ENCODE measurements around the gene KCP. TPM values are rescaled to one million over a fixed set of nuclear protein-coding genes. Genes with fewer than 3 reads are reported as not detected.

KCP gene
- total and polyA plus RNA-seq, 2 of the 13 experiments (the other 11 are each of a cell fraction or from before 2014, with no cell fraction given) = 0.37 to 1.0 TPM

DNA sequence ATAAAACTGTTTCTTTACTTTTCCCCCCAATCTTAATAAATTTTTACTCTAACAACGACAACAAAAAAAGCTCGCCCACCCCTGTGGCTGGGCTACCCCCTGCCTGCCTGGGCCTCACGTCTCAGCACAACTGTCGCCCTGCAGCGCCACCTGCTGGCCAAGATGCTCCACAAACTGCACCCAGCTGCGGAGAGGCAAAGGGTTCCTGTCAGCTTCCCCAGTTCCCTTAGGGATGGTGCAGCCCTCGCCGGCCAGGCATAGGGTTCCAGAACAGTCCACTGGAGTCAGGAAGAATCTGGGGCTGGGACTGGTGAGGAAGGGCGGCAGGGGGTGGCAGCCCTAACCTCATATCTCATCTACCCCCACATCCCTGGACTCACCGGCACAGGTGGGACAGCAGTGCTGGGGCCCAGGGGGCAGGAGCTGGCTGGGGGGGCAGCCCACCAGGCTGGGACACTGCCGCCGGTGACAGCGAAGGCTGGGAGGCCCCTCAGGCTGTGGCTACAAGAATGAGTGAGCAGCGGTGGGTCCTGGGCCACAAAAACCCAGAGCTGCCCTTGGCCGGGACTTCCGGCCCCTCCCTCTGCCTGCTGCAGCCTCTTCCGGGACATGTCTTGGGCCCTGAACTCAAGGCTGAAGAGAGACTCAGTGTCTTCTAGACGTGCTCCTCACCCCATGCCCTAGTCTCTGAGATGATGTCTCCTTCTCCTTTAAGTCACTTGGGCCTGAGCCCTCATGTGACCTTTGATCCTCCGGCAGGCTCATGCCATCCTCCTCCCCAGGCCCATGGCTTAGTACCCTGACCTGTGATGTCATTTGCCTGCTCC lies 26.7 kb downstream of the KCP start (continued):
- TF ChIP-seq KDM6A (CRISPR knock-in tag; IDR thresholded peaks at IDR 0.05; ENCODE audit: low read depth) (no peak), SOX6 (IDR thresholded peaks at IDR 0.05) (no peak), SOX6 (CRISPR knock-in tag; IDR thresholded peaks at IDR 0.05) (peak; percentile 37; the same call in 1 of the 2 replicates), ZNF382 (CRISPR knock-in tag; IDR thresholded peaks at IDR 0.05; ENCODE audit: borderline replicate concordance) (no peak), CSRNP2 (CRISPR knock-in tag; conservative IDR thresholded peaks at IDR 0.05; ENCODE audit: low read depth) (no peak), ZNF44 (CRISPR knock-in tag; IDR thresholded peaks at IDR 0.05) (no peak), KLF15 (CRISPR knock-in tag; IDR thresholded peaks at IDR 0.05; ENCODE audit: borderline replicate concordance) (no peak), CBX2 (IDR thresholded peaks at IDR 0.05; ENCODE audit: low read depth, low read length) (no peak), CBX2 (CRISPR knock-in tag; IDR thresholded peaks at IDR 0.05; ENCODE audit: low read depth) (no peak), IKZF5 (CRISPR knock-in tag; IDR thresholded peaks at IDR 0.05) (no peak), ZNF567 (CRISPR knock-in tag; IDR thresholded peaks at IDR 0.05; ENCODE audit: borderline replicate concordance) (no peak), BATF2 (CRISPR knock-in tag; IDR thresholded peaks at IDR 0.05) (no peak), ZNF333 (CRISPR knock-in tag; IDR thresholded peaks at IDR 0.05; ENCODE audit: borderline replicate concordance) (no peak), PHF8 (CRISPR knock-in tag; IDR thresholded peaks at IDR 0.05) (peak; percentile 66), RXRA (CRISPR knock-in tag; IDR thresholded peaks at IDR 0.05) (no peak), ZBTB34 (CRISPR knock-in tag; IDR thresholded peaks at IDR 0.05) (no peak), CEBPG (CRISPR knock-in tag; IDR thresholded peaks at IDR 0.05) (no peak)
- TF ChIP-seq, protein P1, sequence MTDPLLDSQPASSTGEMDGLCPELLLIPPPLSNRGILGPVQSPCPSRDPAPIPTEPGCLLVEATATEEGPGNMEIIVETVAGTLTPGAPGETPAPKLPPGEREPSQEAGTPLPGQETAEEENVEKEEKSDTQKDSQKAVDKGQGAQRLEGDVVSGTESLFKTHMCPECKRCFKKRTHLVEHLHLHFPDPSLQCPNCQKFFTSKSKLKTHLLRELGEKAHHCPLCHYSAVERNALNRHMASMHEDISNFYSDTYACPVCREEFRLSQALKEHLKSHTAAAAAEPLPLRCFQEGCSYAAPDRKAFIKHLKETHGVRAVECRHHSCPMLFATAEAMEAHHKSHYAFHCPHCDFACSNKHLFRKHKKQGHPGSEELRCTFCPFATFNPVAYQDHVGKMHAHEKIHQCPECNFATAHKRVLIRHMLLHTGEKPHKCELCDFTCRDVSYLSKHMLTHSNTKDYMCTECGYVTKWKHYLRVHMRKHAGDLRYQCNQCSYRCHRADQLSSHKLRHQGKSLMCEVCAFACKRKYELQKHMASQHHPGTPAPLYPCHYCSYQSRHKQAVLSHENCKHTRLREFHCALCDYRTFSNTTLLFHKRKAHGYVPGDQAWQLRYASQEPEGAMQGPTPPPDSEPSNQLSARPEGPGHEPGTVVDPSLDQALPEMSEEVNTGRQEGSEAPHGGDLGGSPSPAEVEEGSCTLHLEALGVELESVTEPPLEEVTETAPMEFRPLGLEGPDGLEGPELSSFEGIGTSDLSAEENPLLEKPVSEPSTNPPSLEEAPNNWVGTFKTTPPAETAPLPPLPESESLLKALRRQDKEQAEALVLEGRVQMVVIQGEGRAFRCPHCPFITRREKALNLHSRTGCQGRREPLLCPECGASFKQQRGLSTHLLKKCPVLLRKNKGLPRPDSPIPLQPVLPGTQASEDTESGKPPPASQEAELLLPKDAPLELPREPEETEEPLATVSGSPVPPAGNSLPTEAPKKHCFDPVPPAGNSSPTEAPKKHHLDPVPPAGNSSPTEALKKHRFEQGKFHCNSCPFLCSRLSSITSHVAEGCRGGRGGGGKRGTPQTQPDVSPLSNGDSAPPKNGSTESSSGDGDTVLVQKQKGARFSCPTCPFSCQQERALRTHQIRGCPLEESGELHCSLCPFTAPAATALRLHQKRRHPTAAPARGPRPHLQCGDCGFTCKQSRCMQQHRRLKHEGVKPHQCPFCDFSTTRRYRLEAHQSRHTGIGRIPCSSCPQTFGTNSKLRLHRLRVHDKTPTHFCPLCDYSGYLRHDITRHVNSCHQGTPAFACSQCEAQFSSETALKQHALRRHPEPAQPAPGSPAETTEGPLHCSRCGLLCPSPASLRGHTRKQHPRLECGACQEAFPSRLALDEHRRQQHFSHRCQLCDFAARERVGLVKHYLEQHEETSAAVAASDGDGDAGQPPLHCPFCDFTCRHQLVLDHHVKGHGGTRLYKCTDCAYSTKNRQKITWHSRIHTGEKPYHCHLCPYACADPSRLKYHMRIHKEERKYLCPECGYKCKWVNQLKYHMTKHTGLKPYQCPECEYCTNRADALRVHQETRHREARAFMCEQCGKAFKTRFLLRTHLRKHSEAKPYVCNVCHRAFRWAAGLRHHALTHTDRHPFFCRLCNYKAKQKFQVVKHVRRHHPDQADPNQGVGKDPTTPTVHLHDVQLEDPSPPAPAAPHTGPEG (CRISPR knock-in tag; IDR thresholded peaks at IDR 0.05) = no peak
